Astrocyte (in vitro differentiated cells and primary cell): Measurements from ENCODE around the gene HEATR3.

ENCODE experiments used
- EZH2 ChIP-seq: IDR thresholded peaks from 2 replicates; pipeline ENCODE4 v1.6.1; 2012; ENCODE audit warnings: mild to moderate bottlenecking, low read length, inconsistent platforms; ENCODE audit not compliant: insufficient read depth
- TF ChIP-seq, protein P1 (sequence below): IDR thresholded peaks from 2 replicates; pipeline ENCODE4 v1.5.1; 2011; ENCODE audit warnings: low read depth, mild to moderate bottlenecking, inconsistent platforms, low read length, moderate library complexity; ENCODE audit not compliant: insufficient read depth

GRCh38 chr16:50146479-50147435 lies 81.0 kb downstream of the HEATR3 start:
- TF ChIP-seq, protein P1, sequence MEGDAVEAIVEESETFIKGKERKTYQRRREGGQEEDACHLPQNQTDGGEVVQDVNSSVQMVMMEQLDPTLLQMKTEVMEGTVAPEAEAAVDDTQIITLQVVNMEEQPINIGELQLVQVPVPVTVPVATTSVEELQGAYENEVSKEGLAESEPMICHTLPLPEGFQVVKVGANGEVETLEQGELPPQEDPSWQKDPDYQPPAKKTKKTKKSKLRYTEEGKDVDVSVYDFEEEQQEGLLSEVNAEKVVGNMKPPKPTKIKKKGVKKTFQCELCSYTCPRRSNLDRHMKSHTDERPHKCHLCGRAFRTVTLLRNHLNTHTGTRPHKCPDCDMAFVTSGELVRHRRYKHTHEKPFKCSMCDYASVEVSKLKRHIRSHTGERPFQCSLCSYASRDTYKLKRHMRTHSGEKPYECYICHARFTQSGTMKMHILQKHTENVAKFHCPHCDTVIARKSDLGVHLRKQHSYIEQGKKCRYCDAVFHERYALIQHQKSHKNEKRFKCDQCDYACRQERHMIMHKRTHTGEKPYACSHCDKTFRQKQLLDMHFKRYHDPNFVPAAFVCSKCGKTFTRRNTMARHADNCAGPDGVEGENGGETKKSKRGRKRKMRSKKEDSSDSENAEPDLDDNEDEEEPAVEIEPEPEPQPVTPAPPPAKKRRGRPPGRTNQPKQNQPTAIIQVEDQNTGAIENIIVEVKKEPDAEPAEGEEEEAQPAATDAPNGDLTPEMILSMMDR: no peak
- TF ChIP-seq EZH2: no peak
